Natural killer cell (primary cell): ENCODE measurements around the gene TBCD. TPM values are rescaled to one million over a fixed set of nuclear protein-coding genes. Genes with fewer than 3 reads are reported as not detected.

ENCODE experiments used
- ATAC-seq, 3 donors: fragments of 150-1000 bp in 2 of 3; fragments of 200-7000 bp in 1 of 3; cut with Tn5 transposase; 1 replicate in 1 of 3; 2 replicates in 2 of 3; pipeline ENCODE4 v1.10.0; 2021; ENCODE audit warnings: mild to moderate bottlenecking in 2 of 3, moderate library complexity in 2 of 3
- DNase-seq, 2 donors: peaks; one replicate each; pipeline versions ENCODE4 v3.0.0 to v3.0.0-alpha.2; 2013 to 2021; ENCODE audit warnings: mixed read lengths in 1 of 2
- H3K27ac ChIP-seq: one replicate; pipeline ENCODE4 v1.5.1; 2013; ENCODE audit warnings: mild to moderate bottlenecking, low read length
- H3K27me3 ChIP-seq: one replicate; pipeline ENCODE4 v1.6.1; 2013; ENCODE audit warnings: low read length; ENCODE audit not compliant: control insufficient read depth, insufficient read depth
- H3K36me3 ChIP-seq: one replicate; pipeline ENCODE4 v1.6.1; 2013; ENCODE audit warnings: low read length; ENCODE audit not compliant: control insufficient read depth, insufficient read depth
- H3K4me1 ChIP-seq: one replicate; pipeline ENCODE4 v1.6.1; 2013; ENCODE audit warnings: low read length; ENCODE audit not compliant: control insufficient read depth, insufficient read depth
- H3K4me3 ChIP-seq: one replicate; pipeline ENCODE4 v1.5.1; 2013; ENCODE audit warnings: low read length
- H3K9me3 ChIP-seq: one replicate; pipeline ENCODE4 v1.6.1; 2013; ENCODE audit warnings: low read length; ENCODE audit not compliant: control insufficient read depth, insufficient read depth
- H3K27ac Mint-ChIP-seq, 2 donors: one replicate each; pipeline ENCODE4 v1.8.0; 2022; ENCODE audit warnings: mild to moderate bottlenecking in 2 of 2, mixed read lengths in 2 of 2, moderate library complexity in 1 of 2
- H3K27me3 Mint-ChIP-seq, 2 donors: one replicate each; pipeline ENCODE4 v1.8.0; 2022; ENCODE audit warnings: low read depth in 2 of 2, mixed read lengths in 2 of 2
- H3K36me3 Mint-ChIP-seq: one replicate; pipeline ENCODE4 v1.8.0; 2022; ENCODE audit warnings: mixed read lengths
- H3K4me1 Mint-ChIP-seq, 2 donors: one replicate each; pipeline ENCODE4 v1.8.0; 2022; ENCODE audit warnings: mixed read lengths in 2 of 2
- H3K4me3 Mint-ChIP-seq: one replicate; pipeline ENCODE4 v1.8.0; 2022; ENCODE audit warnings: mild to moderate bottlenecking, moderate library complexity, mixed read lengths
- H3K9me3 Mint-ChIP-seq, 2 donors: one replicate each; pipeline ENCODE4 v1.8.0; 2022; ENCODE audit warnings: mixed read lengths in 2 of 2
- CTCF ChIP-seq: fragments of 200-600 bp; IDR thresholded peaks from one replicate; pipeline ENCODE4 v1.8.0; 2022; ENCODE audit warnings: antibody characterized with exemption
- whole genome bisulfite sequencing: methylation state at CpG from one replicate; pipeline ENCODE4 v1.1.7; 2013; ENCODE audit warnings: missing lambda C conversion rate; ENCODE audit not compliant: insufficient coverage; 5-methylcytosine and 5-hydroxymethylcytosine counted together
- intact Hi-C: fragments of 100-400 bp; cut with micrococcal nuclease; formaldehyde crosslinking; loops from one replicate; pipeline ENCODE4 v1.14.2; 2022
- total RNA-seq, 4 donors: library from RNA; stranded (reverse); fragments of 120-200 nt in 1 of 4; gene quantifications; one replicate each; pipeline versions ENCODE4 v1.2.3 to v1.2.4, GENCODE V29; 2013 to 2022

Gene TBCD
- total RNA-seq, 3 donors from 2014 or later (not counting 1 experiment from before 2014, with no cell fraction given) = 92.0 to 149 (median 132) TPM

DNA sequence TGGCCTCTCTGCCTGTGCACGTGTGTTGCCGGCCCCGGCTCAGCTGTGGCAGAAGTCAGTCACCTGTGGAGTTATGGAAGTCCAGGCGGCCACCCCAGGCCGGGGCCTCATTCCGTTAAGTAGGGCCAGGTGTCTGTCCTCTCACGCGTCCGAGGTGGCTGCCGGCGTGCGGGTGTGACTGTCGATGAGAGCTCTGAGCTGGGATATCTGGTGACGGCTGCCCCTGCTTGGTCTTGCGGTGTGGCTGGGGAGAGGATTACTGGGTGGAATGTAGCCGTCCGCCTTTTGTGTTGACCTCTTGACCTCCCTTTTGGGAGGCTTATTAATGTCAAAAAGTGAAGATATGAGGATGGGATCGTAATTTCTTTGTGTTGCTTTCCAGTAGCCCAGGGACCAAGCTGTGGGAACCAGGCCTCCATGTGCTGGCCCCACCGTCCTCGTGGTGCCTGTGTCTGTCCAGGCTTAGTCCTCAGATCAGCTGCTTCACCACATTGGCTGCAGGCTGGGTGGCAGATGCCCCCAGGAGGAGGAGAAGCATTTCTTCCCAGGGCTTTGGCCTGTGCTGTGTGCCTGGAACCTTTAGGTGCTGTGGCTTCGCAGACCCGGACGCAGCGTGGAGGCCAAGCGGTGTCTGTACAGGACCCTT lies 111.0 kb downstream of the TBCD start:
- Histone ChIP-seq H3K36me3 (no peaks in the 10 kb centered on the region), H3K27ac (peak overlapping the region; percentile 75), H3K4me3 (no peak overlapping the region), H3K9me3 (no peaks in the 10 kb centered on the region), H3K27me3 (no peaks in the 10 kb centered on the region), H3K4me1 (peaks cover 91% of the 10 kb centered on the region)
- ATAC-seq = no peak
- 95% methylated on average over 25 of the region's 25 CpGs for WGBS
- intact Hi-C loops = loop anchor here (5.0 to 10.0 kb wide), 2 partner anchors 81 to 192 kb away; no protein-coding TSS in a partner anchor
- Mint-ChIP-seq H3K36me3 (no peaks in the 10 kb centered on the region), H3K27me3 (no peaks in the 10 kb centered on the region), H3K9me3 (no peaks in the 10 kb centered on the region), H3K4me1 (peaks cover 70 to 72% of the 10 kb centered on the region in 2 donors), H3K27ac (peak overlapping the region; percentile 96 to 98), H3K4me3 (peak overlapping the region; percentile 40)
- no peak for DNase-seq
- no peak for TF ChIP-seq CTCF

- no peak overlapping the region for H3K4me3 ChIP-seq
These were observed 111.6 kb downstream of the TBCD start for GRCh38 chr17:82863383-82863940.

GRCh38 chr17:82863941-82864712 lies 112.3 kb downstream of the TBCD start:
- Histone ChIP-seq H3K4me3 (no peak overlapping the region), H3K9me3 (no peaks in the 10 kb centered on the region), H3K27me3 (no peaks in the 10 kb centered on the region), H3K36me3 (no peaks in the 10 kb centered on the region), H3K4me1 (peaks cover 79% of the 10 kb centered on the region), H3K27ac (peak overlapping the region; percentile 75)
- Mint-ChIP-seq H3K9me3 (no peaks in the 10 kb centered on the region), H3K4me3 (peak overlapping the region; percentile 85), H3K4me1 (peaks cover 60 to 64% of the 10 kb centered on the region in 2 donors), H3K27ac (peak overlapping the region; percentile 96 to 98), H3K36me3 (no peaks in the 10 kb centered on the region), H3K27me3 (no peaks in the 10 kb centered on the region)
- intact Hi-C loops = loop anchor here (1.0 to 10.0 kb wide), 5 partner anchors 16 to 191 kb away; no protein-coding TSS in a partner anchor
- DNase-seq (peak; percentile 77 to 95), ATAC-seq (peak; percentile 80 to 89 (median 88))
- WGBS = 8% methylated on average over 18 of the region's 18 CpGs
- TF ChIP-seq CTCF = no peak

More at GRCh38 chr17:82863383-82863940, 111.6 kb downstream of the TBCD start:
- H3K36me3 ChIP-seq = no peaks in the 10 kb centered on the region
- ATAC-seq (no peak), DNase-seq (no peak)
- 79% methylated on average over 11 of the region's 11 CpGs for WGBS
- Mint-ChIP-seq H3K27me3 (no peaks in the 10 kb centered on the region), H3K4me1 (peaks cover 66 to 67% of the 10 kb centered on the region in 2 donors), H3K4me3 (peak overlapping the region; percentile 85), H3K27ac (peak overlapping the region; percentile 96 to 98), H3K36me3 (no peaks in the 10 kb centered on the region), H3K9me3 (no peaks in the 10 kb centered on the region)
- peak overlapping the region; percentile 75 for H3K27ac ChIP-seq
- TF ChIP-seq CTCF = no peak
- no peaks in the 10 kb centered on the region for H3K27me3 ChIP-seq
- intact Hi-C loops = loop anchor here (5.0 to 10.0 kb wide), 2 partner anchors 81 to 191 kb away; no protein-coding TSS in a partner anchor
- no peaks in the 10 kb centered on the region for H3K9me3 ChIP-seq
- peaks cover 85% of the 10 kb centered on the region for H3K4me1 ChIP-seq
